GM23338 (cell line): Measurements from ENCODE around the gene PARP14. TPM values are rescaled to one million over a fixed set of nuclear protein-coding genes. Genes with fewer than 3 reads are reported as not detected.
A peak's percentile ranks its signal among the peaks of the same experiment; 100 is the strongest.

Experiments
- ATAC-seq: fragments of 200-7000 bp; cut with Tn5 transposase; 3 replicates; pipeline ENCODE4 v1.9.1; 2020
- DNase-seq: peaks from one replicate; pipeline ENCODE4 v3.0.0-alpha.2; 2015; ENCODE audit warnings: low spot score
- H2AFZ ChIP-seq: fragments of 200-600 bp; sonication (generic); 2 replicates; pipeline ENCODE4 v1.8.0; 2016; ENCODE audit warnings: antibody characterized with exemption, mild to moderate bottlenecking, moderate library complexity
- H3F3A ChIP-seq: fragments of 200-600 bp; sonication (generic); replicated peaks from 2 replicates; pipeline ENCODE4 v1.8.0; 2017; ENCODE audit warnings: antibody characterized with exemption, mixed run types, low read depth
- H3K27ac ChIP-seq: fragments of 200-600 bp; sonication (generic); 2 replicates; pipeline ENCODE4 v1.6.1; 2016; ENCODE audit warnings: low read depth
- H3K27me3 ChIP-seq: fragments of 200-600 bp; sonication (generic); 2 replicates; pipeline ENCODE4 v1.8.0; 2016; ENCODE audit warnings: mild to moderate bottlenecking, mixed run types, moderate library complexity; ENCODE audit not compliant: insufficient read depth
- H3K36me3 ChIP-seq: fragments of 200-600 bp; sonication (generic); 2 replicates; pipeline ENCODE4 v1.8.0; 2016; ENCODE audit warnings: mild to moderate bottlenecking; ENCODE audit not compliant: insufficient read depth
- H3K4me1 ChIP-seq: fragments of 200-600 bp; sonication (generic); 2 replicates; pipeline ENCODE4 v1.8.0; 2016; ENCODE audit warnings: mild to moderate bottlenecking, moderate library complexity; ENCODE audit not compliant: insufficient read depth
- H3K4me2 ChIP-seq: fragments of 200-600 bp; sonication (generic); 2 replicates; pipeline ENCODE4 v1.7.1; 2017; ENCODE audit warnings: mixed run types
- H3K4me3 ChIP-seq: fragments of 200-600 bp; sonication (generic); 2 replicates; pipeline ENCODE4 v1.6.1; 2016; ENCODE audit warnings: mixed run types
- H3K79me2 ChIP-seq: fragments of 200-600 bp; sonication (generic); replicated peaks from 2 replicates; pipeline ENCODE4 v1.8.0; 2017; ENCODE audit warnings: mild to moderate bottlenecking; ENCODE audit not compliant: insufficient read depth
- H3K9me2 ChIP-seq: fragments of 200-600 bp; sonication (generic); 2 replicates; pipeline ENCODE4 v1.8.0; 2017; ENCODE audit not compliant: insufficient read depth
- H4K20me1 ChIP-seq: fragments of 200-600 bp; sonication (generic); replicated peaks from 2 replicates; pipeline ENCODE4 v1.8.0; 2017; ENCODE audit warnings: mild to moderate bottlenecking; ENCODE audit not compliant: insufficient read depth
- H3K27ac Mint-ChIP-seq: 2 replicates; pipeline ENCODE4 v1.8.0; 2020; ENCODE audit warnings: inconsistent platforms, mild to moderate bottlenecking, moderate library complexity, mixed read lengths
- H3K27me3 Mint-ChIP-seq: 3 replicates; pipeline ENCODE4 v1.8.0; 2022; ENCODE audit warnings: low read depth, mild to moderate bottlenecking, moderate library complexity, mixed read lengths, inconsistent platforms; ENCODE audit not compliant: insufficient read depth, poor library complexity
- H3K36me3 Mint-ChIP-seq: 3 replicates; pipeline ENCODE4 v1.8.0; 2021; ENCODE audit warnings: low read depth, mild to moderate bottlenecking, inconsistent platforms, moderate library complexity, mixed read lengths
- H3K4me1 Mint-ChIP-seq: 3 replicates; pipeline ENCODE4 v1.8.0; 2020; ENCODE audit warnings: mild to moderate bottlenecking, inconsistent platforms, mixed read lengths
- H3K4me3 Mint-ChIP-seq: 3 replicates; pipeline ENCODE4 v1.8.0; 2021; ENCODE audit warnings: moderate library complexity, mild to moderate bottlenecking, inconsistent platforms, mixed read lengths
- H3K9me3 Mint-ChIP-seq: 3 replicates; pipeline ENCODE4 v1.8.0; 2020; ENCODE audit warnings: moderate library complexity, mild to moderate bottlenecking, inconsistent platforms, mixed read lengths
- CREB1 ChIP-seq: fragments of 250-450 bp; sonication (Bioruptor Pico); IDR thresholded peaks from 2 replicates; pipeline ENCODE4 v1.5.0; 2020; ENCODE audit warnings: low read depth, mild to moderate bottlenecking, moderate library complexity
- CTCF ChIP-seq, 2 experiments: fragments of 200-600 bp in 1 of 2; sonication (generic) in 1 of 2; conservative IDR thresholded peaks; 2 replicates each; pipeline versions ENCODE4 v1.5.1 to v1.6.1; 2016 to 2017; ENCODE audit warnings: antibody characterized with exemption in 2 of 2, low read depth in 2 of 2, mild to moderate bottlenecking in 2 of 2, moderate library complexity in 1 of 2
- EZH2 ChIP-seq: fragments of 200-600 bp; sonication (generic); IDR thresholded peaks from one replicate; pipeline ENCODE4 v1.8.0; 2017; ENCODE audit warnings: antibody characterized with exemption, mild to moderate bottlenecking, low read depth; ENCODE audit not compliant: unreplicated experiment
- EZH2phosphoT487 ChIP-seq: fragments of 200-600 bp; sonication (generic); IDR thresholded peaks from one replicate; pipeline ENCODE4 v1.8.1; 2018; ENCODE audit warnings: antibody characterized with exemption; ENCODE audit not compliant: unreplicated experiment
- JUNB ChIP-seq: IDR thresholded peaks from one replicate; pipeline ENCODE4 v1.6.1; 2016; ENCODE audit warnings: antibody characterized with exemption; ENCODE audit not compliant: unreplicated experiment
- NANOG ChIP-seq: IDR thresholded peaks from 2 replicates; pipeline ENCODE4 v1.6.1; 2016; ENCODE audit warnings: antibody characterized with exemption, borderline replicate concordance
- POLR2AphosphoS5 ChIP-seq: IDR thresholded peaks from 2 replicates; pipeline ENCODE4 v1.6.1; 2016; ENCODE audit warnings: antibody characterized with exemption, low read depth
- REST ChIP-seq: IDR thresholded peaks from one replicate; pipeline ENCODE4 v1.6.1; 2018; ENCODE audit warnings: antibody characterized with exemption; ENCODE audit not compliant: unreplicated experiment
- STAT1 ChIP-seq: IDR thresholded peaks from one replicate; pipeline ENCODE4 v1.6.1; 2016; ENCODE audit warnings: antibody characterized with exemption; ENCODE audit not compliant: unreplicated experiment
- ZNF114 ChIP-seq: fragments of 250-450 bp; sonication (Bioruptor Pico); IDR thresholded peaks from 2 replicates; pipeline ENCODE4 v1.5.0; 2020; ENCODE audit warnings: mild to moderate bottlenecking, moderate library complexity
- polyA plus RNA-seq: library from polyadenylated mRNA; unstranded; fragments of >200 nt; fragmentation: Nextera tagmentation; extraction: Ambion mirVana; gene quantifications from 2 replicates; pipeline ENCODE4 v1.2.1, GENCODE V29; 2016
- total RNA-seq: library from RNA; depleted of rRNA; stranded (reverse); fragments of >200 nt; shearing (Covaris generic); gene quantifications from 2 replicates; pipeline ENCODE4 v1.2.3, GENCODE V29; 2014
- TF ChIP-seq, protein P1 (sequence below): IDR thresholded peaks from 2 replicates; pipeline ENCODE4 v1.6.1; 2016; ENCODE audit warnings: antibody characterized with exemption

Gene PARP14
- total and polyA plus RNA-seq, 2 experiments from 2014 or later, result 7.8 to 26.0 TPM

DNA sequence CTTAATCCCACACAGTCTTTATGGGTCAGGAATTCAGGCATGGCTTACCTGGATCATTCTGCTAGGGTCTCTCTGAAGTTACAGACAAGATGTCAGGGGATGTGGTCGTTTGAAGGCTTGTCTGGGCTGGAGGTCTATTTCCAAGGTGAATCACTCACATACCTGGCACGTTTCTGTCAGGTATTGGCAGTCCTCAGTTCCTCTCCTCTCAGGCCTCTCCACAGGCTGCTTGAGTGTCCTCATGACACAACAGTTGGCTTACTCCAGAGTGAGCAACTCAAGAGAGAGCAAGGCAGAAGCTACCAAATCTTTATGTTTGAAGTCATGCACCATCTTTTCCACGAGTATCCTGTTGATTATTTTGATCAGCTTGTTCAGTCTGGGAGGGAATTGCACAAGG is 43.9 kb upstream of the PARP14 start:
- Mint-ChIP-seq H3K4me3 (no peak overlapping the region), H3K27me3 (peaks cover 1% of the 10 kb centered on the region), H3K36me3 (no peaks in the 10 kb centered on the region), H3K27ac (no peak overlapping the region), H3K9me3 (no peaks in the 10 kb centered on the region; the same call in 1 of the 3 replicates), H3K4me1 (no peaks in the 10 kb centered on the region)
- DNase-seq, result no peak
- Histone ChIP-seq H3K4me3 (no peak overlapping the region), H3K9me2 (no peaks in the 10 kb centered on the region), H4K20me1 (no peaks in the 10 kb centered on the region), H3K36me3 (no peaks in the 10 kb centered on the region), H3K27ac (no peak overlapping the region), H3K4me2 (no peak overlapping the region), H3K27me3 (no peaks in the 10 kb centered on the region), H3K4me1 (no peaks in the 10 kb centered on the region), H2AFZ (peak overlapping the region; percentile 28; the same call in 1 of the 2 replicates), H3F3A (no peaks in the 10 kb centered on the region), H3K79me2 (no peaks in the 10 kb centered on the region)
- ATAC-seq, result no peak
- no peak for TF ChIP-seq EZH2phosphoT487
- TF ChIP-seq NANOG, result no peak
- no peak for TF ChIP-seq EZH2
- no peak for TF ChIP-seq CREB1 (CRISPR knock-in tag)
- no peak for TF ChIP-seq CTCF (conservative IDR thresholded peaks at IDR 0.05; ENCODE audit: low read depth in 2 of 2)
- no peak for TF ChIP-seq POLR2AphosphoS5
- TF ChIP-seq JUNB, result no peak
- TF ChIP-seq REST, result no peak

- no peaks in the 10 kb centered on the region for H3K36me3 ChIP-seq
- no peak for DNase-seq
- H3K9me2 ChIP-seq, result no peaks in the 10 kb centered on the region
- no peak overlapping the region for H3K27ac Mint-ChIP-seq
- no peaks in the 10 kb centered on the region for H3F3A ChIP-seq
- H2AFZ ChIP-seq, result no peak overlapping the region
- no peak overlapping the region for H3K27ac ChIP-seq
- ATAC-seq, result no peak
- H3K4me3 ChIP-seq, result no peak overlapping the region
- no peak overlapping the region for H3K4me2 ChIP-seq
- no peaks in the 10 kb centered on the region for H3K27me3 ChIP-seq
- no peaks in the 10 kb centered on the region; the same call in 1 of the 3 replicates for H3K9me3 Mint-ChIP-seq
- H4K20me1 ChIP-seq, result no peaks in the 10 kb centered on the region
- H3K4me1 ChIP-seq, result peaks cover 4% of the 10 kb centered on the region; the same call in 1 of the 2 replicates
- H3K4me1 Mint-ChIP-seq, result no peaks in the 10 kb centered on the region
- H3K27me3 Mint-ChIP-seq, result peaks cover 6% of the 10 kb centered on the region
- no peak overlapping the region for H3K4me3 Mint-ChIP-seq
- H3K36me3 Mint-ChIP-seq, result no peaks in the 10 kb centered on the region
- H3K79me2 ChIP-seq, result no peaks in the 10 kb centered on the region
- TF ChIP-seq STAT1, result no peak
- no peak for TF ChIP-seq ZNF114 (CRISPR knock-in tag)
- no peak for TF ChIP-seq JUNB
- TF ChIP-seq EZH2phosphoT487, result no peak
- no peak for TF ChIP-seq REST
- TF ChIP-seq, protein P1, sequence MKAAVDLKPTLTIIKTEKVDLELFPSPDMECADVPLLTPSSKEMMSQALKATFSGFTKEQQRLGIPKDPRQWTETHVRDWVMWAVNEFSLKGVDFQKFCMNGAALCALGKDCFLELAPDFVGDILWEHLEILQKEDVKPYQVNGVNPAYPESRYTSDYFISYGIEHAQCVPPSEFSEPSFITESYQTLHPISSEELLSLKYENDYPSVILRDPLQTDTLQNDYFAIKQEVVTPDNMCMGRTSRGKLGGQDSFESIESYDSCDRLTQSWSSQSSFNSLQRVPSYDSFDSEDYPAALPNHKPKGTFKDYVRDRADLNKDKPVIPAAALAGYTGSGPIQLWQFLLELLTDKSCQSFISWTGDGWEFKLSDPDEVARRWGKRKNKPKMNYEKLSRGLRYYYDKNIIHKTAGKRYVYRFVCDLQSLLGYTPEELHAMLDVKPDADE, result no peak
Observed at GRCh38 chr3:122640437-122640999, 40.1 kb upstream of the PARP14 start.
